Progenitor cell of endocrine pancreas (in vitro differentiated cells): ENCODE results near the gene LMOD3. TPM values are rescaled to one million over a fixed set of nuclear protein-coding genes. Genes with fewer than 3 reads are reported as not detected.

ENCODE experiments used
- DNase-seq: peaks from one replicate; pipeline ENCODE4 v3.0.0; 2021; ENCODE audit warnings: low spot score; ENCODE audit not compliant: unreplicated experiment
- H3K27ac Mint-ChIP-seq: 2 replicates; pipeline ENCODE4 v1.8.0; 2021; ENCODE audit warnings: mild to moderate bottlenecking, moderate library complexity, mixed read lengths
- H3K27me3 Mint-ChIP-seq: 2 replicates; pipeline ENCODE4 v1.8.0; 2021; ENCODE audit warnings: mixed read lengths
- H3K36me3 Mint-ChIP-seq: 2 replicates; pipeline ENCODE4 v1.8.0; 2022; ENCODE audit warnings: mixed read lengths; ENCODE audit not compliant: insufficient read depth
- H3K4me1 Mint-ChIP-seq: 2 replicates; pipeline ENCODE4 v1.8.0; 2021; ENCODE audit warnings: low read depth, mixed read lengths
- H3K4me3 Mint-ChIP-seq: 2 replicates; pipeline ENCODE4 v1.8.0; 2021; ENCODE audit warnings: low read depth, mild to moderate bottlenecking, moderate library complexity, mixed read lengths
- H3K9me3 Mint-ChIP-seq: 2 replicates; pipeline ENCODE4 v1.8.0; 2021; ENCODE audit warnings: low read depth, mixed read lengths
- total RNA-seq: library from RNA; stranded (reverse); gene quantifications from 2 replicates; pipeline ENCODE4 v1.2.1, GENCODE V29; 2021
- TF ChIP-seq, protein P1 (sequence below): fragments of 200-600 bp; sonication (generic); IDR thresholded peaks from one replicate; pipeline ENCODE4 v1.5.0; 2021; ENCODE audit warnings: antibody characterized with exemption, mild to moderate bottlenecking; ENCODE audit not compliant: unreplicated experiment

LMOD3 gene
- total RNA-seq, 1 donor from 2014 or later, result not detected

DNA sequence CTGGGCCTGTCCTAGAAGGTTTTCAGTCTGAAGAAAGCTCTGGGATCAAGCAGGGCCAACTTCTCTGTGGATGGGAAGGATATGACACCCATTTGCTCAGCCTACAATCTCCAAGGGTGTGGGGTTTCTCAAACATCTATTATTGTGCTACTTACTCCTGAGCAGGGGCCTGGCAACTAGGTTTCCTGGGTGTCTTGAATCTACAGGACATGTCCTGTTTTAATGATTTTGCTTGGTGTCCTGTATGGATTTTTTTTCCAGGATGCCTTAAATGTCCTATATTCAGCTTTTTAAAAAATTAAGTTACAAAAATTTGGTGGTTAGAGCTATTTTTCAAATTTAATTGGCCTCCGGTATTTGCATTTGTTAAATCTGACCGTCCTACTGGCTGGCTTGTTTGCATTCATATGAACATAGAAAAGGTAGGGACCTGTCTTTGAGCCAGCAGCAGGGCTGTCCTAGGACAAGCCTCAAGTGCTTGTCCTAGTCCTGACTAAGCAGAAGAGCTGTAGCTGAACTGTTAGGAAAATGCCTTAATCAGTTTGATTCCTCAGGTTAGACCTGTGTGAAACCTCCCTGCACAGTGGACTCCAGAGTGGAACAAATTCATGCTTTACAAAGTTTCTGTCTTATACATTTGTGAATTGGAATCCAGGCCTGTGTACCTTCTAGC, 40.0 kb upstream of the LMOD3 start:
- Mint-ChIP-seq H3K36me3 (peaks cover under 1% of the 10 kb centered on the region), H3K9me3 (no peaks in the 10 kb centered on the region), H3K4me1 (peaks cover 5% of the 10 kb centered on the region), H3K4me3 (no peak overlapping the region), H3K27me3 (no peaks in the 10 kb centered on the region), H3K27ac (no peak overlapping the region)
- no peak for DNase-seq
- TF ChIP-seq, protein P1, sequence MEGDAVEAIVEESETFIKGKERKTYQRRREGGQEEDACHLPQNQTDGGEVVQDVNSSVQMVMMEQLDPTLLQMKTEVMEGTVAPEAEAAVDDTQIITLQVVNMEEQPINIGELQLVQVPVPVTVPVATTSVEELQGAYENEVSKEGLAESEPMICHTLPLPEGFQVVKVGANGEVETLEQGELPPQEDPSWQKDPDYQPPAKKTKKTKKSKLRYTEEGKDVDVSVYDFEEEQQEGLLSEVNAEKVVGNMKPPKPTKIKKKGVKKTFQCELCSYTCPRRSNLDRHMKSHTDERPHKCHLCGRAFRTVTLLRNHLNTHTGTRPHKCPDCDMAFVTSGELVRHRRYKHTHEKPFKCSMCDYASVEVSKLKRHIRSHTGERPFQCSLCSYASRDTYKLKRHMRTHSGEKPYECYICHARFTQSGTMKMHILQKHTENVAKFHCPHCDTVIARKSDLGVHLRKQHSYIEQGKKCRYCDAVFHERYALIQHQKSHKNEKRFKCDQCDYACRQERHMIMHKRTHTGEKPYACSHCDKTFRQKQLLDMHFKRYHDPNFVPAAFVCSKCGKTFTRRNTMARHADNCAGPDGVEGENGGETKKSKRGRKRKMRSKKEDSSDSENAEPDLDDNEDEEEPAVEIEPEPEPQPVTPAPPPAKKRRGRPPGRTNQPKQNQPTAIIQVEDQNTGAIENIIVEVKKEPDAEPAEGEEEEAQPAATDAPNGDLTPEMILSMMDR, result no peak

DNA sequence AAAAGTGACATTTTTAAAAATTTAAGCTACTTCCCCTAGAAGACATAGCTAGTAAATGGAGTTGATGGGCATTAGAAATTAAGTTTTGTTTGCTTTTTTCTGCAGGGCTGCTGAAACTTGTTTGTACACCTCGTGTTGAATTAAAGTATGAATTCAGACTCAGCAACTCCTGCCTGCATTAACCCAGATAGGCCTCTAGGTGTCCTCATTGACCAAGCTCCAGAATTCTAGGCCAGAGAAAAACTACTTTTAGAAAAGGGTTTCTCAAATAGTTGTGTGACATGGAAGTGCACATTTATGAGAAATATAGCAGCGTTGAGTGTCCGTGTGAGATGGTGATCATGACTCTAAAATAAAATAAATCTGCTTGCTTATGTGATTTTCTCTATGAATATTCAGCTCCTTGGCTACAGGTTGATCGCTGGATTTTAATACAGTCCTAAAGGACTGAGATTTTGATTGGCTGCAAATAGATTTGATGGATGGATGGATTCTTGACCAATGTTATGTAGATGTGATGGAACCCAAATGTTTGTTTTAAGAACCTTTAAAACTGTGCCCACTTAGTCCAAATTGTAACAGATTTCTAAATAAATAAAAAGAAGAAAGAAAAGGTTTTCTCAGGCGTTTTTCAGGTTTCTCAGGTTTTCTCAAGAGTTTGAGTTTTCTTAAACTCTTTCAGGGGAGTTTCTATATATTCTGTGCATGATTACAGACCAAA, 39.4 kb upstream of the LMOD3 start:
- H3K9me3 Mint-ChIP-seq, result no peaks in the 10 kb centered on the region
- H3K4me1 Mint-ChIP-seq, result peaks cover 5% of the 10 kb centered on the region
- no peak overlapping the region for H3K27ac Mint-ChIP-seq
- no peaks in the 10 kb centered on the region for H3K27me3 Mint-ChIP-seq
- no peak overlapping the region for H3K4me3 Mint-ChIP-seq
- no peaks in the 10 kb centered on the region for H3K36me3 Mint-ChIP-seq
- TF ChIP-seq, protein P1, result peak; percentile 97
- DNase-seq, result no peak

DNA sequence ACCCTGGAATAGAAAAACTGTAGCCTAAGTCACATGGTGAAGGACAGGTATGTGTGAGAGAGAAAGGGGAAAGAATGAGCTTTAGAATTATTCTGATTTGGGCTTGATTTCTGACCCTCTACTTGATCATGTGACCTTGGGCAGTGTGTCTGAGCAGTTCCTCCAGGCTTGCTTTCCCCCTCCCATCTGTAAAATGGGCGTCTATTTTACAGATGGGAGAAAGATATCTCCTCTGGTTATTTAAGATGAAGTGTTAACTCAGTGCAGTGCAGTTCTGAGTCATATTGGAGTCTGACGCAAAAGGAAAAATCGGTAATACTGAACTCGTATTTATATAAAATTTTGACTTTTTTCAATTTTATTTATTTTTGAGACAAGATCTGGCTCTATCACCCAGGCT, 38.1 kb upstream of the LMOD3 start:
- peaks cover 5% of the 10 kb centered on the region for H3K4me1 Mint-ChIP-seq
- TF ChIP-seq, protein P1, result no peak
- no peak for DNase-seq
- no peaks in the 10 kb centered on the region for H3K9me3 Mint-ChIP-seq
- H3K36me3 Mint-ChIP-seq, result no peaks in the 10 kb centered on the region
- H3K27ac Mint-ChIP-seq, result no peak overlapping the region
- no peak overlapping the region for H3K4me3 Mint-ChIP-seq
- no peaks in the 10 kb centered on the region for H3K27me3 Mint-ChIP-seq

DNA sequence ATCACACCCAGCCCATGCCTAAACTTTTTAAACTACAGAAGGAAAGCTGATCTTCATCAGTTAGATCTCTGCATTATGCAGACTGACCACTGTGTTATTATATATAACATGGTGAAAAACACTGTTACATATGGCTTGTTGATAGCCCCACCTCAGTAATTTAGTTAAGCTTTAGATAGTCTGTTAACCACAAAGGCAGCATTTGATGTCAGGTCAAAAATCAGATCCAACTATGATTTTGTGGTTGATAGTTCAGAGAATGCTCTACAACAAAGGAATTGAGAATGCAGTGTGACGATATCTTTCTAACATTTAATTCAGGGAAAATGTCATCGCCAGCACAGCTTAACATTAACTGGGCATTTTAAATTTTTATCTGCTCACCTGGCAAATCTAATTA, 37.7 kb upstream of the LMOD3 start:
- Mint-ChIP-seq H3K4me3 (no peak overlapping the region), H3K27ac (no peak overlapping the region), H3K36me3 (no peaks in the 10 kb centered on the region), H3K4me1 (peaks cover 5% of the 10 kb centered on the region), H3K27me3 (no peaks in the 10 kb centered on the region), H3K9me3 (no peaks in the 10 kb centered on the region)
- TF ChIP-seq, protein P1, result no peak
- DNase-seq, result no peak

DNA sequence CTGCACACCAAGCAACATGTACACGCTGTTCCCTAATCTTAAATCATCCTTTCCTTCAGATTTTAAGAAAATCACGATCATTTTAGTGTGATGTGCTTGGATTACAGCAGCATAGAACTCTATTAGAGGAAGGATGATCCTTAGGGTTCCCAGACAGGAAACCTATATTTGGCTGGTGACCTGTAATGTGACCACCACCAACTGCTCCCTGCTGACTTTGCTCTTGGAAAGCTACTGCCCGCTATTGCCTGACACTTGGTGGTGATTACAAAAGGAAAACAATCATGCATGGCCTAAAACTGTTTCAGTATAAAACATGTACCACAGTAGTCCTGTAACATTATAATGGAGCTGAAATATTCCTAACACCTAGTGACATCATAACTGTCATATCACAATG, 27.2 kb upstream of the LMOD3 start:
- TF ChIP-seq, protein P1, result no peak
- Mint-ChIP-seq H3K36me3 (no peaks in the 10 kb centered on the region), H3K27me3 (peaks cover 3% of the 10 kb centered on the region), H3K9me3 (no peaks in the 10 kb centered on the region), H3K4me1 (peaks cover 11% of the 10 kb centered on the region), H3K4me3 (no peak overlapping the region), H3K27ac (no peak overlapping the region)
- no peak for DNase-seq
